HG03095 (cell line): ENCODE results near the gene HOPX.
"Not testable (repeated sequence)": the region's sequence is repeated elsewhere in the genome, so short reads cannot be mapped to it uniquely, and the experiment has no call there.

Experiments
- ATAC-seq: cut with Tn5 transposase; IDR thresholded peaks from one replicate; pipeline ENCODE4 v1.9.1; 2021; ENCODE audit warnings: moderate library complexity; ENCODE audit not compliant: unreplicated experiment

HOPX gene

GRCh38 chr4:56689201-56689969 is 8.3 kb upstream of the HOPX start:
- no peak for ATAC-seq

DNA sequence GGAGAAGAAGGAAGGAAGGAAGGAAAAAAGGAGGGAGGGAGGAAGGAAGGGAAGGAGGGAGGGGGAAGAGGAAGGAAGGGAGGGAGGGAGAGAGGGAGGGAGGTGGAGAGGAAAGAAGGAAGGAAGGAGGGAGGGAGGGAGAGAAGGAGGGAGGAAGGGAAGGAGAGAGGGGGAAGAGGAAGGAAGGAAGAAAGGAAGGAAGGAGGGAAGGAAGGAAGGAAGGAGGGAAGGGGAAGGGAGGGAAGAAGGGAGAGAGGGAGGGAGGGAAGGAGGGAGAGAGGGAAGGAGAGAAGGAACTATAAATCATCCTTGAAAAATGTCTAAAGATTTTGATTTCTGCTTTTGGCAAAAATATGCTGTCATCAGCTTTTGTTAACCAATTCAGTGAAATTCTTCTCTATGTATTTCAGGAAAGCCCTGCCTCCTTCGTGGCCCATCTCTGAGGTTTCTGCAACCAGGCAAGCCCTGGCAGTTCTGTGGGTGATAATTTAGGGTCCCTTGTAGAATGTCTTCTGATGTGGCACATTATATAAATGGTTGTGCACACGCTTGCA is 7.1 kb upstream of the HOPX start:
- no peak for ATAC-seq

DNA sequence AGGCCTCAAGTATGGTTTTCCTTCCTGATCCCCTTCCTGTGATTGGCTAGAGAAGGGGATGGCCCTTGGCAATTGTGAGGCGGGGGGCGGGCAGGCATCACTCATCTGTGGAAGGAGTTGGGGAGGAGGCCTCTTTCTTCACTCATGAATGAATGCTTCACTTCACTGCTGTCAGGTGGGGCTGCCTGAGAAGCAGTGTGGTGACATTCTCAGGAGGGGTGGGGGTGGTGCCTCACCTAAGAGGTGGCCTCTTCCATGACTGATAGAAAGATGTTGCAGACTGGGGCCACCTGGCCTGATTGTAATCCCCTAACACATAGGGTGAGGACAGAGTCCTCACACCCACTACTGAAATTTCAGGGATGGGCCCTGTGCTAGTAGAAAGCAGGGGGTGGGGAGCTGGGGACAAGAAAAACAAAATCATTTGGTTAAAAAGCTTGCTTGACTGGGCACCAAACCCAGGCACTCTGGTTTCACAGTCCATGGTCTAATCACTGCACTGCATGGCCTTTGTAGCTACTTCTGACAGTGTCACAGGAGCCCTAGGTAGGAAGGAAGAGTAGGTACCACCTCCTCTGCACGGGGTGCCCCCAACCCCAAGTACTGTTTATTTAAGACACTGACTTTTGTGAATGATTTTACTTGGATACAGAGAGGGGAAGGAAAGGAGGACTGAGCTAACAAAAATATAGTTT is 5.6 kb upstream of the HOPX start:
- no peak for ATAC-seq

DNA sequence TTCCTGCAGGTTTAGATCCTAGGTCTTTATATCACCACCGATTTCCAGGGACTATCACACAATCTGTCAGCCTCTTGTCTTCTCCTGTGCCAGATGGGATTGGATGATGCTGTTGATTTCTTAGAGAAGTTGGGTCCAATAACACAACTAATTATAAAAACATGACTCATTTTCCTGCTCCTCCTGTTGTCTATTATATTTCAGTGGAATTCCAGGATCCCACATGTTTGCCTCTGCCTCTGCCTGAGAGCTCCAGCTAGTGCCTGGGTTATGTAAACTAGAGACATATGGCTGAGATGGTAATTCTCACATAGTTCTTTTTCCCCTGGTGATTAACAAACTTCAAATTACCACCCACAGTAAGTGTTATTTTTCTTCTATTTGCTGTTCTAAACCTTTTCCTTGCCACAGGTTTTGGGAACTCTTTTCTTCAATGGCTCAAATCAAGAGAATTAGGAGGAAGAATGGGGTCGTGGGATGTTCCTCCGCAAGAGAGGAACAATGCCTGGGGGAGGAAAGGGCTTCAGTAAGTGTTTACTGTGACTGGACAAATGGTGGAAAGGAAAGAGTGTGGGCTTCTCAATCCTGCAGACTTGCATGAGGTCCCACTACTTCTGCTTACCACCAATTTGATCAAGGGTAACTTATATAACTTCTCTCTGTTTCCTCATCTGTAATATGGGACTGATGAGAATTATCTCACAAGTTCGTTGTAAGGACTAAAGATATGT is 3.4 kb upstream of the HOPX start:
- no peak for ATAC-seq

DNA sequence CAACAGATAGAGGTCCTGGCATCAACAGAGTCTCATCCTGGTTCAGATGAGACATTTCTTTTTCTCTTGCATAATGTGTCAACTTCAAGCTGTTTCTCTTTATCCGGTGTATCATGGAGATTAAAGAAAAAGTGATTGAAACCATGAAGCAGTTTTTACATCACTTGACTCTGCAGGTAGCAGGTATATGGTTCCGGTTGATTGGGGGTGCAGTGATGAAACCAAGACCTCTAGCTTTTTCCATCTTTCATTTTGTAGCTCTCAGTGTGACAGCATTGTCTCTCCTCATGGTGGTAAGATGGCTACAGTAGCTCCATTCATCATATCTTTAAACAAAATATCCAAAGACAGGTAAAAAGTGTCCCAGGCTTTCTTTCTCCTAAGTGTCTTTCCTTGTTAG is 2.4 kb upstream of the HOPX start:
- no peak for ATAC-seq

DNA sequence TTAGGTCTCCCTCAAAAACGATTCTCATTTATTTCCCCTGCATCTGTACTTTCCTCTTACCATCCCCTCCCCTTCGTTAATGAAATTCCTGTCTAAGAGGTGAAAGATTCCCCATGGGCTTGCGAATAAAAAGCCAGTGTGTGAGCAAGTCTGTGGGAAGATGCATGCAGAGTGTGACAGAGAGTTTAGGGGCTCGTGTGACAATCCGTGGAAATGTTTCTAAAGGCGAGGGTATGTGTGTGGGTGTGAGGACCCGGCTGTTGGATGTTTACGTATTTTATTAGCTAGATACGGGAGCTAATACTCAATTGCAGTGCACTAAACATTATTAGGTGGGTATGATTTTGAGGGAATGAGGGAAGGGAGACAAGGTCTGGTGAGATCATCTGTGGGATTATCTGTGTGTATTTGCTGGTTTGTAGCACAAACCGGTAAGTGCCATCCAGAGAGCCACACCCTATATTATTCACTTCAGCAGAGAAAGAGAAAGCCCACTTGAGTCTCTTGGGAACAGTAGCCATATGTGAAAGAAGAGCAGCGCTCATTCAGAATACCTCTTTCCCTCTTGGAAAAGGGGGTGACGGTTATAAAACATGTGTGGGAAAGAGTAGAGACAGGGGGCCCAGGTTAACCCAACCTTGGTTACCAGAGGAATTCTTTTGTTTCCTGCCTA is 893 bp upstream of the HOPX start:
- ATAC-seq: no peak

DNA sequence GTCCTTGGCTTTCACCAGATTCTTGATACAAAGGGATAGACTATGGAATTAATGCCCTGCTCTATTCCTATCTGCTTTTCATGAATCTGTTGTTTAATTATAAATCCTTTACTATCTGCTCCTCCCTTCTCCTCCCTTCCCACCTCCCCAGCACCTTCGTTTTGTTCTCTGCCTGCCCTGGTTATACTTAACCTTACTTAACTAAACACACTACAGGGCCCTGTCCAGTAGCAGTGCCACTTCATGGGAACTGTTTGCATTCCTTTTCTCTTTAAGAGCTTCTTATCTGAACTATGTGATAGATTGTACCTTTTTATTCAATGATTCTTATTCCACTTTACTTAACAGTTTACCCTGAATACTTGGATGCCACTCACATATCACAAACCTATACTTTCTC is 830 bp downstream of the HOPX start:
- ATAC-seq: no peak

DNA sequence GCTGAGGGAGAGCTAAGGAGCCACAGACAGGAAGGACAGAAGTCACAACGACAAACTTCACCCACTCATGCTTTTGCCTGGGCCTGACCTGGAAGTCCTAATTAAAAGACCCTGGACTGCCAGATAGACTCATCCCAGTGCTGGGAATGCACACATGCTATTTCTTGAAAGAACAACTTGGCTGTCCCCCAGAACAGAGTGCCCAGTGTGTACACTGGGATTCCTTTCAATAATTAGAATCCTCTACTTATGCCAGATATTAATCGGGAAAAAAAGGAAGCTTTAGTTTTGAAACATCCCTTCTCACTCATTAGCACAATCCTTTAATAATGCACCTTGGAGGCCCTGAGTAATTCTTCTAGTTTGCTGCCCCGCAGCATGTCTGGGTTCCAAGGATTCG is 3.4 kb downstream of the HOPX start:
- ATAC-seq: no peak

DNA sequence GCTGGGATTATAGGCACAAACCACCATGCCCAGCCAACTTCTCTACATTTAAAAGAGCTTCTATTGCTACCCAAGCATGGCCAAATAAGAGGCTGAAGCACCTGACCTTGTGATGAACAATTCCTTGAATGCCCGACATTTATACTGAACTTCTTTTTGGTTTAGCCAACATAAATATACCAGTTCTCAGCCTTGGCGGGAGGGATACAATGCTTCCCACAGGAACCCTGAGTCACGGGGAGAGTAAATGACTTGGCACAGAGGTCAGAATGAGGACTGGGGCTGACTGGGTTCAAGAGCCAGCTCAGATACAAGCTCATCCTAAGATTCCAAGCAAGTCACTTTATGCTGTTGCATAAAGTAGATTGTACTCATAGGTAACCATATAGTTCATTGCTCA is 6.1 kb downstream of the HOPX start:
- no peak for ATAC-seq

DNA sequence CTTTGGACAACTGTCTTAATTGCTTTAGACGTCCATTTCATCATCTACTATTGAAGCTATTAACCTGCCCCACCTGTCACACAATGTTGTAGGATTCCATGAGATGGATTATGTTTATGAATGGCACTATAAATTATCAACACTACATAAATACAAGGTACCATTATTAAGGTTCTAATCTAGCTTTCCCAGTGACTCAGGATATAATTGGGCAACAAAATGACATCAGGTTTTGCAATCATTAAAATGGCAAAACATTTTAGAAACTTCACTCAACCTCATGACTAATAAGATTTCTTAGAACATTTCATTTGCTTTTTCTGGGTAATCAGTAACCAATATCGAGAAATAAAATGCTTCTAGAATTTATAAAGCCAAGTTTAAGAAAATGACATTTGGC is 9.2 kb downstream of the HOPX start:
- no peak for ATAC-seq

DNA sequence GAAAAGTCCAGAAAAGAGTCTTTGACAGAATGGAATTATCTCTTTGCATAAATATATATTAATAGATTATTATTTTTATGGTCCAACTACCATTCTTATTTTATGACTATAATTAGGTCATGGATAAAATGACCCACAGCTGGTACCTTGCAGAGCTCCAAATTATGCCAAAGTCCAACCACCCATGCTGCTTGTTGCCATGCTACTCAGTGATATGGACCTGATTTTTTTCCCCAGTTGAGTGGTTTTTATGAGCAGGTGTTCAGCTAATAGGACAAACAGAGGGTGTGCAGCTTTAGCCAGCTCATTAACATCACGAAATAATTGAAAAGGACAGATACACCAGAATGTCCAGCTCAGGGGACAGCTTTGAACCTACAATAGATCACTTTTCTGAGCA is 9.7 kb downstream of the HOPX start:
- ATAC-seq: no peak

GRCh38 chr4:56668267-56668666 is 12.8 kb downstream of the HOPX start:
- ATAC-seq: no peak

GRCh38 chr4:56667396-56667795 is 13.7 kb downstream of the HOPX start:
- not testable (repeated sequence) for ATAC-seq

- ATAC-seq: no peak
Observed at GRCh38 chr4:56666279-56666678, 14.8 kb downstream of the HOPX start.

DNA sequence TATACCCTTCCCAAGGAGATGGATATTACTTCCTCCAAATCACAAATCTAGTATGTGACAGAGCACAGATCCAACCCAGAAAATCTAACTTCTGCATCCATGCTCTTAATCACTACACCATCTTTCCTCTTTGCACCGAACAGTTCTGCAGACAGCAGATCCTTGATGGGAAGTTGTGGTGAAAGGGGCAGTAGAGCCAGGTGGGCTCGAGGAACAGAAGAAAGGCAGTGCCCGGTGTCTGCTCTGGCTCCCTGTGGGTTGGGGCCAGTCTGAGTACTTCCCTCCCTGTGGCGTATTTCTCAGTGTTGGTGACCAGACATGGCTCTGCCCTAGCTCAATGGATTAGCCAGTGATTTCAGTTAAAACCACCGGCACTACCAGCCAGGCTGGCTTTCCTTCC is 15.3 kb downstream of the HOPX start:
- ATAC-seq: no peak

DNA sequence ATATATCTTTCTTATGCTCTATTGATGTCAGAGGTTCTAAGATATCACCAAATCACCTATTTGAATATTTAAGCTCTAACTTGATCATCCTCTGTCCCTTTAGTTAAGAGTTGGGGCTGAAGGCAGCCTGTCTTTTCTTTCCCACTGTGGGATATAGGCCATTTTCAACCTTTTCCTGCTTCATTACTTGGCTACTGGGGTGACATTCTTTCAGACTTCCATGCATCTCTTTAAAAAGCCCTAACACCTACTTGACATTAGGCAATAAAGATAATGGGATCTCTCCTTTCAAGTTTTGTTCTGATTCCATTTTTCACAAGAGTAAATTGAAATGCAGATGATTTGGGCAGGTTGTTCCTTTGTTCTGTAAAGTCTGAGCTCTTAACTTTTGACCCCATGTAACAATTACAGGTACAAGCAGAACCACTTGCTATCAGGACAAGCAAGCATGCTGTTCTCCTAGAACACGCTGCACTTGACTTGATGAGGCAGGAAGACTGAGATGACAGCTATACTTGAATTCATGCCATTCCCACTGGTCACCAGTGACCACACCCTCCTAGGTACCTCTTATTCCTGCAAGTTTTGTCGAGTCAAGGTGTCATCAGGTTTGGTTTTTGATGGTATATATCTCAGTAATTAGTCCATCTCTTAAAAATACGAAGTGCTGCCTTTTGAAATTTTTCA is 18.2 kb downstream of the HOPX start:
- ATAC-seq: no peak

DNA sequence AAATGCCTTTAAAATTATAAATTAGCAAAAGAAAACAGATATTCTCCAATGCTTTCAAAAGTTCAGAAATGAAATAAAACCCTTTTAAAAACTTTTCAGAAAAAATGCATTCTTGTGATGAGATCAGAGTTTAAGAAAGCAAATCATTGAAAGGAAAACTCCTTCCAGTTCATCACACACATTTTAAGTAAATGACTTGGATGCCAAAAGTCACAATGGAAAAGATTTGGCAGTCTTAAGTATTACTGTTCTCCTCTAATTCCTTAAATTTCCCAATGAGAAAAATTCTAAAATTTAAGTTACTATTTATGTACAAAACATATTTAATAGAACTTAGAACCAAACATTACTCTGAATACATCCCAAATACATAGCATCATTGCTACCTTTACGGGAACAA is 21.1 kb downstream of the HOPX start:
- ATAC-seq: no peak

DNA sequence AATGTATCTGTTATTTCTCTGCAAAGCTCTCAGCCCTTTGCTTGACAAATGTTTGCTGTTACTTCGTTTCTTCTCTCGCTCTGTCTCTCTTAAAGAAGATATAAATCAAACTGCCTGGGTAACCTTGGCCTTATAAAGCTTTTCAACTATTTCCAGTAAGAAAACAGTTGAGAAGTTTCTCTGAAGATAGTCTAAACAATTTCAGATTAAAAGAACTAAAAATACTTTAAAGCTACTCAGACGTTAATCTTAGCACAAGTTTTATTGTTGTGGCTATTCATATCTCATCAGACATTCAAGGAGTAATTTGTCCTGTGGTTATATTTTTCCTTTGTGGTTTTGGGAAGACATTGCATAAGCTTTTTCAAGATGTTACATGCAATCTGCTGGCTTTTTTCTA is 22.6 kb downstream of the HOPX start:
- no peak for ATAC-seq

DNA sequence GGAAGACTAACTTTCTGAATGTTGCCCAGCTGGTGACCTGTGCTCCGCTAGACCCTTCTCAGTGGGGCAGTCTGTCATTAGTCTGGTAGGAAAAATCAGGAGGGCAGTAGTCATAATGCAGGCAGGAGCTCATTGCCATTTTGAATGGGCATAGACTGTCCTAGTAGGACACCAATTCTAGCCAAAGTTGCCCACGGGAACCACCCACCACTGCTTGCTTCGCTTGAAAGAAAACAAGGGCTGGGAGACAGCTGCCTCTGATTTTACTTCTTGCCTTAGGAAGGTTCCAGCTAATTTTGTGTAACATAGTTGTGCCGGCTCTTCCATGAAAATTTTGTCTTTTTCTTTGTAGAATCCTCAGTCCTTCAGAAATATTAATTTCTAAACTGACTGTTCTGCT is 23.3 kb downstream of the HOPX start:
- ATAC-seq: no peak

GRCh38 chr4:56657128-56657527 is 24.0 kb downstream of the HOPX start:
- ATAC-seq: no peak

DNA sequence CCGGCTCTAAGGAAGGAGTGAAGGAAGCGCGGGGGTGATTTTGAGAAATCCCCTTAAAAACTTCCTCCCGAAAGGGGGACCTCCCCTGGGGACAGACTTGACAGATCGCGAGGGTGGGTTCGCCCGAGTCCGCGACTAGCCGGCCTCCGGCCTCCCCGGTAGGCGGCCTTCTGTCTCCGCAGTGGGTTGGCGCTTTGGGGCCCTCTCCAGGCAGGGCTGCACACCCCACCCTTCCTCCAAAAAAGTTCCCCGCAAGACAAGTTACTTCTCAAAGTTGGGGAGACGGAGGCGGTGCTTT is 24.8 kb downstream of the HOPX start:
- no peak for ATAC-seq
